Measurements from ENCODE around the gene CDKN2AIP. TPM values are rescaled to one million over a fixed set of nuclear protein-coding genes. Genes with fewer than 3 reads are reported as not detected.
"Not testable (repeated sequence)": the region's sequence is repeated elsewhere in the genome, so short reads cannot be mapped to it uniquely, and the experiment has no call there.

Gene CDKN2AIP
- total RNA-seq, 1 experiment from 2014 or later = 13.4 TPM

GRCh38 chr4:183450108-183450507 is 5.7 kb downstream of the CDKN2AIP start:
- Mint-ChIP-seq H3K9me3 (ENCODE audit: unreplicated experiment) (no peaks in the 10 kb centered on the region), H3K27ac (ENCODE audit: low read depth, unreplicated experiment) (no peak overlapping the region), H3K4me1 (ENCODE audit: insufficient read depth, unreplicated experiment) (peaks cover 21% of the 10 kb centered on the region), H3K36me3 (ENCODE audit: insufficient read depth, unreplicated experiment) (peaks cover 64% of the 10 kb centered on the region), H3K27me3 (ENCODE audit: insufficient read depth, unreplicated experiment) (no peaks in the 10 kb centered on the region), H3K4me3 (ENCODE audit: unreplicated experiment) (no peak overlapping the region)
- no peak for TF ChIP-seq CTCF (IDR thresholded peaks at IDR 0.05; ENCODE audit: unreplicated experiment)
- POLR2A ChIA-PET = interaction anchor here (0.8 kb wide), 1 partner anchor 9 kb away, joined by 3 read pairs; no protein-coding TSS in a partner anchor
- CTCF ChIA-PET = interaction anchor here (1.0 kb wide), 1 partner anchor 718 kb away, joined by 5 read pairs; no protein-coding TSS in a partner anchor
- no peak for DNase-seq (ENCODE audit: unreplicated experiment)
- BruUV-seq (replicated peaks) = no TSS peak
- intact Hi-C loops (cut with micrococcal nuclease) = no loop called here

- Mint-ChIP-seq H3K27me3 (ENCODE audit: insufficient read depth, unreplicated experiment) (no peaks in the 10 kb centered on the region), H3K4me1 (ENCODE audit: insufficient read depth, unreplicated experiment) (no peaks in the 10 kb centered on the region), H3K36me3 (ENCODE audit: insufficient read depth, unreplicated experiment) (peaks cover 20% of the 10 kb centered on the region), H3K4me3 (ENCODE audit: unreplicated experiment) (no peak overlapping the region), H3K9me3 (ENCODE audit: unreplicated experiment) (no peaks in the 10 kb centered on the region), H3K27ac (ENCODE audit: low read depth, unreplicated experiment) (no peak overlapping the region)
- no peak for DNase-seq (ENCODE audit: unreplicated experiment)
- intact Hi-C loops (cut with micrococcal nuclease) = no loop called here
- POLR2A ChIA-PET = interaction anchor here (1.0 to 4.8 kb wide), 2 partner anchors 8 to 12 kb away, joined by 3 to 23 read pairs; partner anchors contain the start of gene CDKN2AIP
- BruUV-seq (replicated peaks) = no TSS peak
- no peak for TF ChIP-seq CTCF (IDR thresholded peaks at IDR 0.05; ENCODE audit: unreplicated experiment)
- CTCF ChIA-PET = interaction anchor here (0.7 kb wide), 1 partner anchor 798 kb away, joined by 3 read pairs; no protein-coding TSS in a partner anchor
Observed at GRCh38 chr4:183455431-183456195, 11.2 kb downstream of the CDKN2AIP start.

GRCh38 chr4:183458005-183458404 is 13.6 kb downstream of the CDKN2AIP start:
- POLR2A ChIA-PET = interaction anchor here (1.4 kb wide), 1 partner anchor 8 kb away, joined by 3 read pairs; no protein-coding TSS in a partner anchor
- intact Hi-C loops (cut with micrococcal nuclease) = no loop called here
- Mint-ChIP-seq H3K4me3 (ENCODE audit: unreplicated experiment) (no peak overlapping the region), H3K36me3 (ENCODE audit: insufficient read depth, unreplicated experiment) (peaks cover 6% of the 10 kb centered on the region), H3K27ac (ENCODE audit: low read depth, unreplicated experiment) (no peak overlapping the region), H3K4me1 (ENCODE audit: insufficient read depth, unreplicated experiment) (no peaks in the 10 kb centered on the region), H3K27me3 (ENCODE audit: insufficient read depth, unreplicated experiment) (no peaks in the 10 kb centered on the region), H3K9me3 (ENCODE audit: unreplicated experiment) (no peaks in the 10 kb centered on the region)
- TF ChIP-seq CTCF (IDR thresholded peaks at IDR 0.05; ENCODE audit: unreplicated experiment) = no peak
- BruUV-seq (replicated peaks) = no TSS peak
- CTCF ChIA-PET = no interaction called here
- no peak for DNase-seq (ENCODE audit: unreplicated experiment)

- H3K4me1 Mint-ChIP-seq (ENCODE audit: insufficient read depth, unreplicated experiment); DNase-seq (ENCODE audit: unreplicated experiment); BruUV-seq (replicated peaks); H3K9me3 Mint-ChIP-seq (ENCODE audit: unreplicated experiment); H3K27me3 Mint-ChIP-seq (ENCODE audit: insufficient read depth, unreplicated experiment); H3K36me3 Mint-ChIP-seq (ENCODE audit: insufficient read depth, unreplicated experiment); intact Hi-C loops (cut with micrococcal nuclease); H3K4me3 Mint-ChIP-seq (ENCODE audit: unreplicated experiment); H3K27ac Mint-ChIP-seq (ENCODE audit: low read depth, unreplicated experiment): not testable (repeated sequence)
- ChIA-PET POLR2A (interaction anchor here (1.2 to 2.1 kb wide), 2 partner anchors 18 to 20 kb away, joined by 3 to 8 read pairs; partner anchors contain the start of gene CDKN2AIP), CTCF (interaction anchor here (0.5 to 1.7 kb wide), 7 partner anchors 8 to 634 kb away, joined by 3 to 8 read pairs (median 3); no protein-coding TSS in a partner anchor)
Observed at GRCh38 chr4:183463903-183464619, 19.6 kb downstream of the CDKN2AIP start.

DNA sequence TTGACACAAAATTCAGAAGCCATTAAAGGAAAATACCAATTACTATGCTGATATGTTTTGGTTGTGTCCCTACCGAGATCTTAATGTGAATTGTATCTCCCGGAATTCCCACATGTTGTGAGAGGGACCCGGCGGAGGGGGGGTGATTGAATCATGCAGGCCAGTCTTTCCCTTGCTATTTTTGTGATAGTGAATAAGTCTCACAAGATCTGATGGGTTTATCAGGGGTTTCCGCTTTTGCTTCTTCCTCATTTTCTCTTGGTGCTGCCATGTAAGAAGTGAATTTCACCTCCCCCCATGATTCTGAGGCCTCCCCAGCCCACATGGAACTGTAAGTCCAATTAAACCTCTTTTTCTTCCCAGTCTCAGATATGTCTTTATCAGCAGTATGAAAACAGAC is 21.4 kb downstream of the CDKN2AIP start:
- intact Hi-C loops (cut with micrococcal nuclease); H3K4me1 Mint-ChIP-seq (ENCODE audit: insufficient read depth, unreplicated experiment); H3K9me3 Mint-ChIP-seq (ENCODE audit: unreplicated experiment); BruUV-seq (replicated peaks); DNase-seq (ENCODE audit: unreplicated experiment); H3K27me3 Mint-ChIP-seq (ENCODE audit: insufficient read depth, unreplicated experiment); H3K27ac Mint-ChIP-seq (ENCODE audit: low read depth, unreplicated experiment); H3K4me3 Mint-ChIP-seq (ENCODE audit: unreplicated experiment); H3K36me3 Mint-ChIP-seq (ENCODE audit: insufficient read depth, unreplicated experiment); POLR2A ChIA-PET: not testable (repeated sequence)
- CTCF ChIA-PET = interaction anchor here (0.7 kb wide), 1 partner anchor 76 kb away, joined by 3 read pairs; no protein-coding TSS in a partner anchor
